Naive thymus-derived CD4-positive, alpha-beta T cell (primary cell): ENCODE measurements around the gene CSRP2. TPM values are rescaled to one million over a fixed set of nuclear protein-coding genes. Genes with fewer than 3 reads are reported as not detected.

Experiments
- ATAC-seq: fragments of 150-1000 bp; cut with Tn5 transposase; 2 replicates; pipeline ENCODE4 v1.10.0; 2021; ENCODE audit warnings: mild to moderate bottlenecking, moderate library complexity
- CTCF ChIA-PET: fragments of 350-600 bp; sonication (Branson Sonifier 250); formaldehyde crosslinking; loops from one replicate; lab custom pipeline; 2021; ENCODE audit warnings: antibody characterized with exemption; lab: Charles Lee
- POLR2A ChIA-PET: fragments of 350-600 bp; sonication (Branson Sonifier 250); formaldehyde crosslinking; loops from one replicate; lab custom pipeline; 2021; ENCODE audit warnings: antibody characterized with exemption, inconsistent platforms; lab: Charles Lee
- DNase-seq, 9 donors: peaks; one replicate each; pipeline versions ENCODE4 v3.0.0 to v3.0.0-alpha.2; 2020 to 2022; ENCODE audit warnings: mixed read lengths in 1 of 9
- H3K27ac ChIP-seq: one replicate; pipeline ENCODE4 v1.7.0; 2013; ENCODE audit warnings: mild to moderate bottlenecking, low read depth, low read length, moderate library complexity
- H3K27me3 ChIP-seq, 2 donors: one replicate each; pipeline ENCODE4 v1.7.0; 2013; ENCODE audit warnings: low read length in 2 of 2, mild to moderate bottlenecking in 2 of 2, moderate library complexity in 2 of 2; ENCODE audit not compliant: control insufficient read depth in 2 of 2, insufficient read depth in 2 of 2
- H3K36me3 ChIP-seq, 3 experiments: 1 replicate in 2 of 3; 2 replicates in 1 of 3; pipeline ENCODE4 v1.7.0; 2013; ENCODE audit warnings: low read length in 3 of 3, mild to moderate bottlenecking in 3 of 3, moderate library complexity in 1 of 3; ENCODE audit not compliant: insufficient read depth in 3 of 3, control insufficient read depth in 2 of 3
- H3K4me1 ChIP-seq, 2 donors: one replicate each; pipeline ENCODE4 v1.7.0; 2013; ENCODE audit warnings: low read length in 2 of 2, mild to moderate bottlenecking in 2 of 2, moderate library complexity in 1 of 2; ENCODE audit not compliant: control insufficient read depth in 2 of 2, insufficient read depth in 2 of 2
- H3K4me3 ChIP-seq: 2 replicates; pipeline ENCODE4 v1.7.0; 2013; ENCODE audit warnings: mild to moderate bottlenecking, low read length
- H3K9me3 ChIP-seq, 3 experiments: 1 replicate in 2 of 3; 2 replicates in 1 of 3; pipeline ENCODE4 v1.7.0; 2013; ENCODE audit warnings: low read length in 3 of 3; ENCODE audit not compliant: control insufficient read depth in 2 of 3
- H3K27ac Mint-ChIP-seq, 9 donors: one replicate each; pipeline ENCODE4 v1.8.0; 2020 to 2022; ENCODE audit warnings: mixed read lengths in 9 of 9, mild to moderate bottlenecking in 8 of 9, moderate library complexity in 5 of 9, inconsistent platforms in 2 of 9
- H3K27me3 Mint-ChIP-seq, 5 donors: one replicate each; pipeline ENCODE4 v1.8.0; 2021 to 2022; ENCODE audit warnings: mixed read lengths in 5 of 5, mild to moderate bottlenecking in 1 of 5
- H3K36me3 Mint-ChIP-seq, 5 donors: one replicate each; pipeline ENCODE4 v1.8.0; 2020 to 2022; ENCODE audit warnings: mixed read lengths in 5 of 5, mild to moderate bottlenecking in 3 of 5, inconsistent platforms in 1 of 5
- H3K4me1 Mint-ChIP-seq, 7 donors: one replicate each; pipeline ENCODE4 v1.8.0; 2020 to 2022; ENCODE audit warnings: mixed read lengths in 7 of 7, mild to moderate bottlenecking in 3 of 7, inconsistent platforms in 1 of 7
- H3K4me3 Mint-ChIP-seq, 10 donors: one replicate each; pipeline ENCODE4 v1.8.0; 2020 to 2022; ENCODE audit warnings: mild to moderate bottlenecking in 10 of 10, mixed read lengths in 10 of 10, moderate library complexity in 6 of 10, inconsistent platforms in 2 of 10
- H3K9me3 Mint-ChIP-seq, 11 donors: one replicate each; pipeline ENCODE4 v1.8.0; 2020 to 2022; ENCODE audit warnings: mixed read lengths in 11 of 11, mild to moderate bottlenecking in 4 of 11, inconsistent platforms in 1 of 11, moderate library complexity in 1 of 11
- intact Hi-C, 2 donors: fragments of 100-400 bp; cut with micrococcal nuclease; formaldehyde crosslinking; loops; one replicate each; pipeline ENCODE4 v1.15.1; 2023
- polyA plus RNA-seq, 2 donors: library from polyadenylated mRNA; unstranded; fragments of 300-500 nt; fragmentation: Illumina TruSeq; gene quantifications; one replicate each; pipeline ENCODE4 v1.2.3, GENCODE V29; 2021
- total RNA-seq, 6 experiments: library from RNA in 5 of 6; stranded (reverse) in 5 of 6; gene quantifications; 1 replicate in 5 of 6; 2 replicates in 1 of 6; pipeline ENCODE4 v1.2.3 and lab custom pipeline; 2021 to 2026

The CSRP2 gene
- total and polyA plus RNA-seq, 7 experiments from 2014 or later: 0.79 to 0.98 TPM; not detected in 5

DNA sequence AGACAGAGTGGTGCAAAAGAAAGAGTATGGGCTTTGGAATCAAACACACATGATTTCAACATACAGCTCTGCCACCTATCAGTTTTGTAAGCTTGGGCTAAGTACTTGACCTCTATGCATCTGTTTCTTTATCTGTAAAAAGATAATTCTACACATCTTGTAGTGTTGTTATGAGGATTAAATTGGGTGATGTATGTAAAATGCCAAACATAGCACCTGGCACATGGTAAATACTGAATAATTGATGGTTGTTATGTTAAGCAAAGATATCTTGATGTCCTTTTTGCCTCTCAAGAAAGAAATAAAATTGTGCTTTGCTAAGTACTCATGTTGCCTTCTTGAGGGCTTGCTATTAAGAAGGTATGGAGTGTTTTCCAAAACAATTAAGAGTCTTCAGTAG lies 2.3 kb upstream of the CSRP2 start:
- intact Hi-C loops: no loop called here
- Mint-ChIP-seq H3K27ac (no peak overlapping the region), H3K4me1 (peaks cover 5 to 23% (median 14%) of the 10 kb centered on the region in 7 donors), H3K36me3 (no peaks in the 10 kb centered on the region), H3K4me3 (no peak overlapping the region), H3K9me3 (no peaks in the 10 kb centered on the region), H3K27me3 (peaks cover 28 to 59% (median 38%) of the 10 kb centered on the region in 5 donors)
- no peak overlapping the region for H3K27ac ChIP-seq
- H3K9me3 ChIP-seq: no peaks in the 10 kb centered on the region
- POLR2A ChIA-PET: no interaction called here
- peaks cover 6% of the 10 kb centered on the region in 2 donors for H3K4me1 ChIP-seq
- ATAC-seq: no peak
- no peak for DNase-seq
- H3K27me3 ChIP-seq: peaks cover 0 to 10% of the 10 kb centered on the region in 2 donors
- CTCF ChIA-PET: no interaction called here
- H3K4me3 ChIP-seq: no peak overlapping the region
- H3K36me3 ChIP-seq: no peaks in the 10 kb centered on the region

DNA sequence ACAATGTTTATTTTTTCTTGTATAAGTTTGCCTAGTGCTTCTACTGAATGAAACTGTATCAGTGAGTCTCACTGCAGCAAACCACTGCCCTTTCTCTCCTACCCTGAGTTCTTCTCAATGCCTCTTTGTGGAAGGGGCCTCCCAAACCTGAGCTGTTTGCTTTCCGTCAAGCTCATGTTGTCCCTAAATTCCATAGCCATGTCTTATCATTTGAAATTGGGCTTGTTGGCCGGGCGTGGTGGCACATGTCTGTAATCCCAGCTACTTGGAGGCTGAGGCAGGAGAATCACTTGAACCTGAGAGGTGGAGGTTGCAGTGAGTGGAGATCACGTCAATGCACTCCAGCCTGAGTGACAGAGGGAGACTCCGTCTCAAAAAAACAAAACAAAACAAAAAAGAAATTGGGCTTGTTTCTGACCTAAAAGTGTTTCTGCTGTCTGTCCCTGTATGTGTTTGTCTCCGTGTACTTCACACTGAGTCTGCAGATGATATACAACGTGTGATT lies 1.8 kb upstream of the CSRP2 start:
- Histone ChIP-seq H3K4me1 (peaks cover 6% of the 10 kb centered on the region in 2 donors), H3K4me3 (no peak overlapping the region), H3K27ac (no peak overlapping the region), H3K36me3 (no peaks in the 10 kb centered on the region), H3K9me3 (no peaks in the 10 kb centered on the region), H3K27me3 (peaks cover 0 to 10% of the 10 kb centered on the region in 2 donors)
- Mint-ChIP-seq H3K9me3 (no peaks in the 10 kb centered on the region), H3K36me3 (no peaks in the 10 kb centered on the region), H3K27me3 (peaks cover 32 to 62% (median 41%) of the 10 kb centered on the region in 5 donors), H3K4me3 (peak overlapping the region in 7 of 10 donors; percentile 31 to 92 (median 88)), H3K4me1 (peaks cover 5 to 23% (median 14%) of the 10 kb centered on the region in 7 donors), H3K27ac (no peak overlapping the region)
- CTCF ChIA-PET: no interaction called here
- intact Hi-C loops: no loop called here
- POLR2A ChIA-PET: no interaction called here
- ATAC-seq: no peak
- no peak for DNase-seq

GRCh38 chr12:76879710-76880518 lies 1.1 kb upstream of the CSRP2 start:
- H3K27ac ChIP-seq: no peak overlapping the region
- peak overlapping the region; percentile 79 to 93 (median 90) for H3K4me3 Mint-ChIP-seq
- H3K4me1 Mint-ChIP-seq: peaks cover 5 to 23% (median 14%) of the 10 kb centered on the region in 7 donors
- intact Hi-C loops: loop anchor here in 1 of 2 donors (2.0 to 5.0 kb wide), 4 partner anchors 115 to 323 kb away; partner anchors contain the start of genes E2F7, OSBPL8 and ZDHHC17
- peaks cover 37 to 65% (median 47%) of the 10 kb centered on the region in 5 donors for H3K27me3 Mint-ChIP-seq
- peaks cover 6% of the 10 kb centered on the region in 2 donors for H3K4me1 ChIP-seq
- no peak for ATAC-seq
- CTCF ChIA-PET: no interaction called here
- H3K36me3 ChIP-seq: no peaks in the 10 kb centered on the region
- H3K4me3 ChIP-seq: no peak overlapping the region
- POLR2A ChIA-PET: no interaction called here
- no peak for DNase-seq
- H3K9me3 ChIP-seq: no peaks in the 10 kb centered on the region
- H3K27me3 ChIP-seq: peaks cover 0 to 10% of the 10 kb centered on the region in 2 donors
- no peaks in the 10 kb centered on the region for H3K36me3 Mint-ChIP-seq
- peak overlapping the region in 3 of 9 donors; percentile 23 to 72 (median 64) for H3K27ac Mint-ChIP-seq
- no peaks in the 10 kb centered on the region for H3K9me3 Mint-ChIP-seq

DNA sequence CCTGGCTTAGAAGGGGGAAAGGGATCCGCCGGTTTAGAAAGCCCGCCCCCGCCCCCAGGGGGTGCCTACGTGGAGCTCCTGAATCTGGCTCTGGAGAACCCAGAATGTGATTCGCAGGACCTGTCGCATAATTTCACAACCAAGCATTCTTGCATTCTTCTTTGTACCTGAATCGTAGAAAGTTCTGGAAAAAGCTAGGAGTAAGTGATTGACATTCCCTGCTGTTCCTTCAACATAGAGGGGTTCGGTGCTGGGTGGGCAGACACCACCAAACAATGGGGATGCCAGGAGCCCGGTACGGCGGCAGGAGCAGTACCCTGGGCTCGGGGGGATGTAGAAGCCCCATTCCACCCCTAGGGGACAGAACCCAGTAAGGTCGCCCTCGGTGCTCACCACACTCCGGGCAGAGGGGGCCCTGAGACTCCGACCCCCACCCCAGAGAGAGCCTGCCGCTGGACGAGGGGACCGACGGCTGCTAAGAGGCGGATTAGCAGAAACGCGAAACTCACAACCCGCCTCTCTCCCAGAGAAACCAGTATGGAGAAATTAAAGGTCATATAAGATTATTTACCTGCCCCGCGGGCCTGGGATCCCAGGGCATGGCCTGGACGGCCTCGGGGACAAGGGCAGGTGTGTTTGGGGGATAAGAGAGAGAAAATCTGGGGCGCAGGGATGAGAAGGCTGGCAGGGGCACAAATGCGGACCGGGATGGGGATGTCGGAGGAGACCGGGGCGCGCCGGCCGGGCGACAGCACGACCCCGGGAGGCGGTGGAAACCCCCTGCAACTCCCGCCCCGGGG lies 520 bp downstream of the CSRP2 start:
- intact Hi-C loops: loop anchor here in 1 of 2 donors (2.0 to 5.0 kb wide), 4 partner anchors 113 to 321 kb away; partner anchors contain the start of genes E2F7, OSBPL8 and ZDHHC17
- no peaks in the 10 kb centered on the region for H3K9me3 ChIP-seq
- H3K4me3 Mint-ChIP-seq: peak overlapping the region; percentile 92 to 96 (median 94)
- DNase-seq (peak in 6 of 9 donors; percentile 7 to 24 (median 12)), ATAC-seq (peak; percentile 36)
- H3K27me3 ChIP-seq: peaks cover 0 to 10% of the 10 kb centered on the region in 2 donors
- H3K4me1 ChIP-seq: peaks cover 6% of the 10 kb centered on the region in 2 donors
- H3K27ac ChIP-seq: peak overlapping the region; percentile 6
- H3K27ac Mint-ChIP-seq: peak overlapping the region in 1 of 9 donors; percentile 76
- no peaks in the 10 kb centered on the region for H3K36me3 Mint-ChIP-seq
- H3K27me3 Mint-ChIP-seq: peaks cover 52 to 68% (median 56%) of the 10 kb centered on the region in 5 donors
- peak overlapping the region; percentile 43 for H3K4me3 ChIP-seq
- ChIA-PET POLR2A (no interaction called here), CTCF (no interaction called here)
- H3K36me3 ChIP-seq: no peaks in the 10 kb centered on the region
- H3K4me1 Mint-ChIP-seq: peaks cover 5 to 23% (median 14%) of the 10 kb centered on the region in 7 donors
- H3K9me3 Mint-ChIP-seq: no peaks in the 10 kb centered on the region

GRCh38 chr12:76876696-76877229 lies 2.1 kb downstream of the CSRP2 start:
- Histone ChIP-seq H3K4me1 (peaks cover 6% of the 10 kb centered on the region in 2 donors), H3K27me3 (peaks cover 0 to 10% of the 10 kb centered on the region in 2 donors), H3K27ac (no peak overlapping the region), H3K36me3 (no peaks in the 10 kb centered on the region), H3K9me3 (no peaks in the 10 kb centered on the region), H3K4me3 (no peak overlapping the region)
- intact Hi-C loops: loop anchor here in 1 of 2 donors (5.0 kb wide), 3 partner anchors 136 to 319 kb away; partner anchors contain the start of genes E2F7 and OSBPL8
- no peaks in the 10 kb centered on the region for H3K36me3 Mint-ChIP-seq
- DNase-seq (no peak), ATAC-seq (no peak)
- ChIA-PET CTCF (no interaction called here), POLR2A (no interaction called here)
- peak overlapping the region in 3 of 10 donors; percentile 11 to 93 (median 34) for H3K4me3 Mint-ChIP-seq
- H3K9me3 Mint-ChIP-seq: peaks cover 0 to 2% (median 0%) of the 10 kb centered on the region in 11 donors
- H3K27me3 Mint-ChIP-seq: peaks cover 57 to 63% (median 63%) of the 10 kb centered on the region in 5 donors
- no peak overlapping the region for H3K27ac Mint-ChIP-seq
- H3K4me1 Mint-ChIP-seq: peaks cover 5 to 23% (median 14%) of the 10 kb centered on the region in 7 donors
